IMR-90 (cell line): ENCODE data around the gene RTL5. TPM values are rescaled to one million over a fixed set of nuclear protein-coding genes. Genes with fewer than 3 reads are reported as not detected.

Experiments used
- ATAC-seq: fragments of 200-7000 bp; cut with Tn5 transposase; 2 replicates; pipeline ENCODE4 v1.9.1; 2020; ENCODE audit warnings: low read depth, mild to moderate bottlenecking, moderate library complexity
- BruUV-seq: library from RNA; stranded (reverse); fragments of 400-500 nt; replicated peaks from 2 replicates; lab custom pipeline; 2021; lab: Mats Ljungman, UMichigan
- CTCF ChIA-PET: fragments of 300-600 bp; formaldehyde crosslinking; extraction: SDS; loops from one replicate; lab custom pipeline; 2021; ENCODE audit warnings: antibody characterized with exemption; lab: Yijun Ruan, JAX
- POLR2A ChIA-PET: fragments of 300-600 bp; sonication (Branson Sonifier 250); formaldehyde crosslinking; loops from one replicate; lab custom pipeline; 2022; ENCODE audit warnings: antibody characterized with exemption; ENCODE audit not compliant: unreplicated experiment; lab: Charles Lee
- DNase-seq: peaks from one replicate; pipeline ENCODE4 v3.0.0; 2013
- H2AFZ ChIP-seq: replicated peaks from 2 replicates; pipeline ENCODE3; 2013; ENCODE audit warnings: low read length, mild to moderate bottlenecking; ENCODE audit not compliant: poor library complexity
- H2AK5ac ChIP-seq: 2 replicates; pipeline ENCODE4 v1.6.1; 2013; ENCODE audit warnings: low read depth, low read length, inconsistent platforms
- H2AK9ac ChIP-seq: replicated peaks from 2 replicates; pipeline ENCODE3; 2013; ENCODE audit warnings: mild to moderate bottlenecking, low read depth, low read length, moderate library complexity; ENCODE audit not compliant: poor library complexity
- H2BK120ac ChIP-seq: 2 replicates; pipeline ENCODE4 v1.6.1; 2013; ENCODE audit warnings: low read depth, low read length, inconsistent platforms
- H2BK15ac ChIP-seq: 3 replicates; pipeline ENCODE4 v1.6.1; 2013; ENCODE audit warnings: low read depth, low read length, inconsistent platforms
- H2BK20ac ChIP-seq: 2 replicates; pipeline ENCODE4 v1.6.1; 2013; ENCODE audit warnings: low read depth, mild to moderate bottlenecking, inconsistent platforms, low read length, moderate library complexity
- H2BK5ac ChIP-seq: 2 replicates; pipeline ENCODE4 v1.6.1; 2013; ENCODE audit warnings: mild to moderate bottlenecking, low read depth, low read length, inconsistent platforms; ENCODE audit not compliant: poor library complexity, severe bottlenecking
- H3K14ac ChIP-seq: replicated peaks from 2 replicates; pipeline ENCODE4 v1.6.1; 2013; ENCODE audit warnings: low read depth, low read length, inconsistent platforms
- H3K18ac ChIP-seq: 2 replicates; pipeline ENCODE4 v1.6.1; 2013; ENCODE audit warnings: low read depth, low read length, control low read depth
- H3K23ac ChIP-seq: 2 replicates; pipeline ENCODE4 v1.6.1; 2013; ENCODE audit warnings: low read depth, low read length, inconsistent platforms
- H3K27ac ChIP-seq: 2 replicates; pipeline ENCODE4 v1.5.1; 2013; ENCODE audit warnings: mild to moderate bottlenecking, control low read depth, low read length; ENCODE audit not compliant: insufficient read depth
- H3K27me3 ChIP-seq: 2 replicates; pipeline ENCODE4 v1.6.1; 2013; ENCODE audit warnings: low read length; ENCODE audit not compliant: control insufficient read depth, insufficient read depth
- H3K36me3 ChIP-seq: 2 replicates; pipeline ENCODE4 v1.6.1; 2013; ENCODE audit warnings: low read length, mixed read lengths; ENCODE audit not compliant: control insufficient read depth, insufficient read depth
- H3K4ac ChIP-seq: 2 replicates; pipeline ENCODE4 v1.6.1; 2013; ENCODE audit warnings: low read depth, low read length, inconsistent platforms
- H3K4me1 ChIP-seq: 2 replicates; pipeline ENCODE4 v1.6.1; 2013; ENCODE audit warnings: low read length, mixed read lengths; ENCODE audit not compliant: control insufficient read depth, insufficient read depth
- H3K4me2 ChIP-seq: 2 replicates; pipeline ENCODE4 v1.6.1; 2013; ENCODE audit warnings: low read depth, mild to moderate bottlenecking, control low read depth, low read length, moderate library complexity
- H3K4me3 ChIP-seq: 2 replicates; pipeline ENCODE4 v1.5.1; 2013; ENCODE audit warnings: low read depth, mild to moderate bottlenecking, control low read depth, low read length, moderate library complexity; ENCODE audit not compliant: insufficient read depth
- H3K56ac ChIP-seq: 2 replicates; pipeline ENCODE4 v1.6.1; 2013; ENCODE audit warnings: low read length, inconsistent platforms; ENCODE audit not compliant: insufficient read depth; ENCODE audit errors: extremely low read depth
- H3K79me1 ChIP-seq, 2 experiments: 2 replicates each; pipeline ENCODE4 v1.6.1; 2013; ENCODE audit warnings: low read length in 2 of 2, inconsistent platforms in 1 of 2, low read depth in 1 of 2
- H3K9ac ChIP-seq: 2 replicates; pipeline ENCODE4 v1.6.1; 2013; ENCODE audit warnings: low read depth, low read length, control low read depth
- H3K9me1 ChIP-seq: 2 replicates; pipeline ENCODE4 v1.6.1; 2013; ENCODE audit warnings: low read length, inconsistent platforms; ENCODE audit not compliant: insufficient read depth
- H3K9me3 ChIP-seq: 2 replicates; pipeline ENCODE4 v1.6.1; 2013; ENCODE audit warnings: low read length; ENCODE audit not compliant: control insufficient read depth, insufficient read depth
- H4K20me1 ChIP-seq: 2 replicates; pipeline ENCODE4 v1.6.1; 2013; ENCODE audit warnings: low read length, inconsistent platforms; ENCODE audit not compliant: insufficient read depth
- H4K5ac ChIP-seq: 2 replicates; pipeline ENCODE4 v1.6.1; 2013; ENCODE audit warnings: mild to moderate bottlenecking, low read depth, low read length, control low read depth
- H4K8ac ChIP-seq, 2 experiments: 2 replicates each; pipeline ENCODE4 v1.6.1; 2013; ENCODE audit warnings: low read depth in 2 of 2, low read length in 2 of 2, control low read depth in 1 of 2, inconsistent platforms in 1 of 2
- H4K91ac ChIP-seq: 2 replicates; pipeline ENCODE4 v1.6.1; 2013; ENCODE audit warnings: low read depth, low read length, inconsistent platforms; ENCODE audit not compliant: insufficient read depth
- BHLHE40 ChIP-seq: fragments of 150-350 bp; IDR thresholded peaks from 2 replicates; pipeline ENCODE4 v1.6.1; 2016; ENCODE audit warnings: mild to moderate bottlenecking, low read depth, low read length
- CEBPB ChIP-seq: IDR thresholded peaks from 2 replicates; pipeline ENCODE4 v1.6.1; 2012; ENCODE audit warnings: low read depth, low read length, improper control_type of control experiment
- FOS ChIP-seq: fragments of 150-350 bp; IDR thresholded peaks from 2 replicates; pipeline ENCODE4 v1.6.1; 2016; ENCODE audit warnings: low read depth, low read length
- MXI1 ChIP-seq: IDR thresholded peaks from 2 replicates; pipeline ENCODE4 v1.6.1; 2012; ENCODE audit warnings: low read depth, mild to moderate bottlenecking, low read length, moderate library complexity, borderline replicate concordance
- RAD21 ChIP-seq: IDR thresholded peaks from 2 replicates; pipeline ENCODE4 v1.6.1; 2012; ENCODE audit warnings: low read length, improper control_type of control experiment
- RFX5 ChIP-seq: IDR thresholded peaks from 2 replicates; pipeline ENCODE4 v1.8.0; 2012; ENCODE audit warnings: low read depth, mild to moderate bottlenecking, low read length, moderate library complexity
- SMC3 ChIP-seq: fragments of 150-350 bp; IDR thresholded peaks from 2 replicates; pipeline ENCODE4 v1.6.1; 2016; ENCODE audit warnings: low read depth, mild to moderate bottlenecking, antibody characterized with exemption, low read length, moderate library complexity
- WGBS, 2 experiments: methylation state at CpG; one replicate each; pipeline versions ENCODE4 v1.1.5 to v1.1.7; 2013; ENCODE audit warnings: missing lambda C conversion rate in 2 of 2; ENCODE audit not compliant: insufficient read length in 1 of 2; ENCODE audit errors: extremely low coverage in 2 of 2; 5-methylcytosine and 5-hydroxymethylcytosine counted together
- dilution Hi-C: fragments of 300-500 bp; cut with HindIII; formaldehyde crosslinking; loops from one replicate; pipeline ENCODE4 v1.14.3; 2018; ENCODE audit warnings: low sequenced_read_pairs; ENCODE audit not compliant: unreplicated experiment
- in situ Hi-C: fragments of 300-500 bp; cut with MboI; formaldehyde crosslinking; loops from 3 replicates; pipeline ENCODE4 v1.14.3; 2019; ENCODE audit warnings: low sequenced_read_pairs, inconsistent platforms, mixed read lengths
- intact Hi-C: fragments of 100-400 bp; cut with micrococcal nuclease; formaldehyde crosslinking; loops from 2 replicates; pipeline ENCODE4 v1.10.0; 2022
- polyA plus RNA-seq, 3 experiments: library from polyadenylated mRNA; depleted of rRNA; stranded (reverse); fragments of >200 nt; gene quantifications; 2 replicates each; pipeline ENCODE4 v1.2.3, GENCODE V29; 2012; ENCODE audit warnings: low replicate concordance in 1 of 3
- total RNA-seq: library from RNA; depleted of rRNA; stranded (reverse); fragments of >200 nt; gene quantifications from 2 replicates; pipeline ENCODE4 v1.2.3, GENCODE V29; 2012
- TF ChIP-seq, protein P1 (sequence below): conservative IDR thresholded peaks from 2 replicates; pipeline ENCODE4 v1.5.1; 2012; ENCODE audit warnings: mild to moderate bottlenecking, low read depth, low read length, improper control_type of control experiment
- TF ChIP-seq, protein P2 (sequence below): fragments of 150-350 bp; IDR thresholded peaks from 2 replicates; pipeline ENCODE4 v1.6.1; 2017; ENCODE audit warnings: mild to moderate bottlenecking, antibody characterized with exemption, low read length, low read depth

RTL5 gene
- total and polyA plus RNA-seq, 2 of the 4 experiments (the other 2 are of a cell fraction): 0.90 to 2.5 TPM

DNA sequence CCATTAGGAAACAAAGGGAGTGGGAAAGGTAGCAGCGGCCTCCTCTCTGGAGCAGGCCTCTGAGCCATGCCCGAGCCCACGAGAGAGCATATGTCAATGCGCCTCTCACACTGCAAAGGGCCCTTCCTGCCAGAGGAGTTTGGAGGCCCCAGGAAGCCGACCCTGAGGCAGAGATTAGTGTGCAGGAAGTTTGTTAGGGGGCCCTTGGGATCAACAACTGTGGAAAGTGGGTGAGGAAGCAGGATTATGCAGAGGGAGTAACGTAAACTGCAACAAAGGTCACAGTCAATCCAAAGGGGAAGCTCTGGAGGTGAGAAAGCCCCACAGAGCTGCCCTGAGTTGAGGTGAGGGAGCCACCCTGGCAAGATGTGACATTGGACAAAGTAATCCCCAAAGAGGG, 17.4 kb downstream of the RTL5 start:
- no peak overlapping the region for H2BK20ac ChIP-seq
- H2BK120ac ChIP-seq: no peak overlapping the region
- H2BK5ac ChIP-seq: no peak overlapping the region
- H3K27ac ChIP-seq: no peak overlapping the region
- no peak for ATAC-seq
- H2BK15ac ChIP-seq: no peak overlapping the region
- no peaks in the 10 kb centered on the region for H3K9me1 ChIP-seq
- no peak overlapping the region for H3K9ac ChIP-seq
- no peak overlapping the region for H3K4me3 ChIP-seq
- no CpG with 5 or more reads among the region's 6 CpGs for WGBS, 2 experiments
- ChIA-PET CTCF (no interaction called here), POLR2A (no interaction called here)
- TF ChIP-seq, protein P1, sequence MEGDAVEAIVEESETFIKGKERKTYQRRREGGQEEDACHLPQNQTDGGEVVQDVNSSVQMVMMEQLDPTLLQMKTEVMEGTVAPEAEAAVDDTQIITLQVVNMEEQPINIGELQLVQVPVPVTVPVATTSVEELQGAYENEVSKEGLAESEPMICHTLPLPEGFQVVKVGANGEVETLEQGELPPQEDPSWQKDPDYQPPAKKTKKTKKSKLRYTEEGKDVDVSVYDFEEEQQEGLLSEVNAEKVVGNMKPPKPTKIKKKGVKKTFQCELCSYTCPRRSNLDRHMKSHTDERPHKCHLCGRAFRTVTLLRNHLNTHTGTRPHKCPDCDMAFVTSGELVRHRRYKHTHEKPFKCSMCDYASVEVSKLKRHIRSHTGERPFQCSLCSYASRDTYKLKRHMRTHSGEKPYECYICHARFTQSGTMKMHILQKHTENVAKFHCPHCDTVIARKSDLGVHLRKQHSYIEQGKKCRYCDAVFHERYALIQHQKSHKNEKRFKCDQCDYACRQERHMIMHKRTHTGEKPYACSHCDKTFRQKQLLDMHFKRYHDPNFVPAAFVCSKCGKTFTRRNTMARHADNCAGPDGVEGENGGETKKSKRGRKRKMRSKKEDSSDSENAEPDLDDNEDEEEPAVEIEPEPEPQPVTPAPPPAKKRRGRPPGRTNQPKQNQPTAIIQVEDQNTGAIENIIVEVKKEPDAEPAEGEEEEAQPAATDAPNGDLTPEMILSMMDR: no peak
- TF ChIP-seq CEBPB (no peak), BHLHE40 (no peak), MXI1 (no peak), SMC3 (no peak), RFX5 (no peak), FOS (no peak), RAD21 (no peak)
- TF ChIP-seq, protein P2, sequence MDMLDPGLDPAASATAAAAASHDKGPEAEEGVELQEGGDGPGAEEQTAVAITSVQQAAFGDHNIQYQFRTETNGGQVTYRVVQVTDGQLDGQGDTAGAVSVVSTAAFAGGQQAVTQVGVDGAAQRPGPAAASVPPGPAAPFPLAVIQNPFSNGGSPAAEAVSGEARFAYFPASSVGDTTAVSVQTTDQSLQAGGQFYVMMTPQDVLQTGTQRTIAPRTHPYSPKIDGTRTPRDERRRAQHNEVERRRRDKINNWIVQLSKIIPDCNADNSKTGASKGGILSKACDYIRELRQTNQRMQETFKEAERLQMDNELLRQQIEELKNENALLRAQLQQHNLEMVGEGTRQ: no peak
- H3K18ac ChIP-seq: no peak overlapping the region
- H3K27me3 ChIP-seq: peaks cover 58% of the 10 kb centered on the region
- no peak overlapping the region for H2AFZ ChIP-seq
- BruUV-seq: no TSS peak
- no peak overlapping the region for H2AK5ac ChIP-seq
- no peak overlapping the region for H4K8ac ChIP-seq
- in situ Hi-C loops: no loop called here
- H2AK9ac ChIP-seq: no peak overlapping the region
- H3K9me3 ChIP-seq: no peaks in the 10 kb centered on the region
- no peak overlapping the region for H4K5ac ChIP-seq
- no peaks in the 10 kb centered on the region for H4K20me1 ChIP-seq
- H3K4ac ChIP-seq: no peak overlapping the region
- no peak overlapping the region for H3K56ac ChIP-seq
- no peak overlapping the region for H3K23ac ChIP-seq
- no peak overlapping the region for H4K91ac ChIP-seq
- no peaks in the 10 kb centered on the region for H3K4me1 ChIP-seq
- intact Hi-C loops: no loop called here
- dilution Hi-C loops: no loop called here
- no peak overlapping the region for H3K14ac ChIP-seq
- DNase-seq: no peak
- H3K4me2 ChIP-seq: no peak overlapping the region
- no peaks in the 10 kb centered on the region for H3K79me1 ChIP-seq
- H3K36me3 ChIP-seq: no peaks in the 10 kb centered on the region
